HepG2 (cell line): ENCODE data around the gene SLC25A19. TPM values are rescaled to one million over a fixed set of nuclear protein-coding genes. Genes with fewer than 3 reads are reported as not detected.

Experiments used
- AGO1 ChIP-seq: fragments of 200-400 bp; formaldehyde crosslinking; IDR thresholded peaks from 2 replicates; pipeline ENCODE4 v1.6.1; 2017; ENCODE audit warnings: mild to moderate bottlenecking, low read depth, low read length, moderate library complexity; ENCODE audit not compliant: poor library complexity, severe bottlenecking
- CCDC6 ChIP-seq: sonication (generic); formaldehyde crosslinking; IDR thresholded peaks from 2 replicates; pipeline ENCODE4 v1.8.1; 2022; ENCODE audit warnings: mild to moderate bottlenecking, missing genetic modification reagents, moderate library complexity
- ELF3 ChIP-seq: IDR thresholded peaks from 2 replicates; pipeline ENCODE4 v1.6.1; 2016; ENCODE audit warnings: missing genetic modification reagents, missing compliant biosample characterization
- FIP1L1 ChIP-seq: fragments of 200-400 bp; formaldehyde crosslinking; IDR thresholded peaks from 2 replicates; pipeline ENCODE4 v1.6.1; 2018; ENCODE audit warnings: low read depth, mild to moderate bottlenecking, low read length, moderate library complexity, borderline replicate concordance; ENCODE audit not compliant: insufficient read depth
- HMG20A ChIP-seq: IDR thresholded peaks from 2 replicates; pipeline ENCODE4 v1.6.1; 2016; ENCODE audit warnings: borderline replicate concordance
- HNRNPL ChIP-seq: fragments of 200-400 bp; formaldehyde crosslinking; IDR thresholded peaks from 2 replicates; pipeline ENCODE4 v1.6.1; 2017; ENCODE audit warnings: mild to moderate bottlenecking, low read depth, low read length
- JUND ChIP-seq: sonication (generic); formaldehyde crosslinking; IDR thresholded peaks from 2 replicates; pipeline ENCODE4 v1.8.0; 2022; ENCODE audit warnings: mild to moderate bottlenecking, missing genetic modification reagents
- KAT7 ChIP-seq: IDR thresholded peaks from 2 replicates; pipeline ENCODE4 v1.6.1; 2018; ENCODE audit warnings: borderline replicate concordance, missing compliant biosample characterization
- KDM3A ChIP-seq: IDR thresholded peaks from 2 replicates; pipeline ENCODE4 v1.6.1; 2018; ENCODE audit warnings: low read depth, missing compliant biosample characterization
- MNT ChIP-seq: fragments of 450-650 bp; IDR thresholded peaks from 2 replicates; pipeline ENCODE4 v1.6.1; 2016
- MTA1 ChIP-seq: sonication (generic); formaldehyde crosslinking; IDR thresholded peaks from 2 replicates; pipeline ENCODE4 v1.4.0; 2020; ENCODE audit warnings: missing genetic modification reagents, mild to moderate bottlenecking, borderline replicate concordance
- NBN ChIP-seq: fragments of 450-650 bp; conservative IDR thresholded peaks from 2 replicates; pipeline ENCODE4 v1.6.1; 2017
- NFIB ChIP-seq: sonication (generic); formaldehyde crosslinking; IDR thresholded peaks from 2 replicates; pipeline ENCODE4 v1.9.0; 2021; ENCODE audit warnings: missing genetic modification reagents, mild to moderate bottlenecking, borderline replicate concordance
- NKX3-1 ChIP-seq: sonication (generic); formaldehyde crosslinking; IDR thresholded peaks from 2 replicates; pipeline ENCODE4 v1.5.0; 2020; ENCODE audit warnings: missing genetic modification reagents
- NONO ChIP-seq, 2 experiments: fragments of 450-650 bp in 1 of 2; sonication (generic) in 1 of 2; formaldehyde crosslinking in 1 of 2; IDR thresholded peaks in 1 of 2; conservative IDR thresholded peaks in 1 of 2; 2 replicates each; pipeline versions ENCODE4 v1.6.1 to v1.8.0; 2017 to 2022; ENCODE audit warnings: mild to moderate bottlenecking in 1 of 2, missing genetic modification reagents in 1 of 2, moderate library complexity in 1 of 2
- PAF1 ChIP-seq: IDR thresholded peaks from 2 replicates; pipeline ENCODE4 v1.6.1; 2016; ENCODE audit warnings: missing genetic modification reagents, missing compliant biosample characterization
- PAX8 ChIP-seq: sonication (generic); formaldehyde crosslinking; IDR thresholded peaks from 2 replicates; pipeline ENCODE4 v1.8.0; 2022; ENCODE audit warnings: mild to moderate bottlenecking, missing genetic modification reagents, borderline replicate concordance
- PTBP1 ChIP-seq: fragments of 200-400 bp; formaldehyde crosslinking; IDR thresholded peaks from 2 replicates; pipeline ENCODE4 v1.6.1; 2018; ENCODE audit warnings: low read length, low read depth; ENCODE audit not compliant: poor library complexity, severe bottlenecking
- SOX6 ChIP-seq, 2 experiments: fragments of 450-650 bp in 1 of 2; sonication (generic) in 1 of 2; formaldehyde crosslinking in 1 of 2; IDR thresholded peaks; 2 replicates each; pipeline versions ENCODE4 v1.4.0 to v1.6.1; 2017 to 2020; ENCODE audit warnings: antibody characterized with exemption in 1 of 2, mild to moderate bottlenecking in 1 of 2, missing genetic modification reagents in 1 of 2
- TAF15 ChIP-seq: fragments of 200-400 bp; formaldehyde crosslinking; IDR thresholded peaks from one replicate; pipeline ENCODE4 v1.6.1; 2018; ENCODE audit warnings: mild to moderate bottlenecking, low read depth, low read length; ENCODE audit not compliant: poor library complexity, severe bottlenecking
- TEAD2 ChIP-seq: sonication (generic); formaldehyde crosslinking; IDR thresholded peaks from 2 replicates; pipeline ENCODE4 v1.9.0; 2021; ENCODE audit warnings: missing genetic modification reagents
- YEATS2 ChIP-seq: sonication (generic); formaldehyde crosslinking; IDR thresholded peaks from 2 replicates; pipeline ENCODE4 v1.4.0; 2020; ENCODE audit warnings: missing genetic modification reagents, borderline replicate concordance
- ZBTB1 ChIP-seq: sonication (generic); formaldehyde crosslinking; IDR thresholded peaks from 2 replicates; pipeline ENCODE4 v1.4.0; 2020; ENCODE audit warnings: missing genetic modification reagents, borderline replicate concordance
- ZFP82 ChIP-seq: sonication (generic); formaldehyde crosslinking; IDR thresholded peaks from 2 replicates; pipeline ENCODE4 v1.5.1; 2020; ENCODE audit warnings: mild to moderate bottlenecking, missing genetic modification reagents, borderline replicate concordance
- ZNF121 ChIP-seq: sonication (generic); formaldehyde crosslinking; IDR thresholded peaks from 2 replicates; pipeline ENCODE4 v1.5.0; 2020; ENCODE audit warnings: mild to moderate bottlenecking, missing genetic modification reagents
- ZNF296 ChIP-seq: sonication (generic); formaldehyde crosslinking; conservative IDR thresholded peaks from 2 replicates; pipeline ENCODE4 v1.5.0; 2020; ENCODE audit warnings: mild to moderate bottlenecking, missing genetic modification reagents
- ZNF563 ChIP-seq: sonication (generic); formaldehyde crosslinking; IDR thresholded peaks from 2 replicates; pipeline ENCODE4 v1.8.0; 2022; ENCODE audit warnings: mild to moderate bottlenecking, moderate library complexity, missing genetic modification reagents
- ZNF720 ChIP-seq: sonication (generic); formaldehyde crosslinking; IDR thresholded peaks from 2 replicates; pipeline ENCODE4 v1.4.0; 2020; ENCODE audit warnings: missing genetic modification reagents
- polyA plus RNA-seq, 8 experiments: library from polyadenylated mRNA; depleted of rRNA in 3 of 8; stranded (reverse) in 7 of 8; unstranded in 1 of 8; fragments of >200 nt; fragmentation: Illumina TruSeq in 4 of 8; extraction: Trizol in 4 of 8; gene quantifications; 2 replicates each; pipeline versions ENCODE4 v1.2.1 to v1.2.3, GENCODE V29; 2011 to 2016; ENCODE audit warnings: low read depth in 4 of 8, missing spikeins in 1 of 8, mixed read lengths in 1 of 8; ENCODE audit not compliant: insufficient read depth in 1 of 8
- total RNA-seq, 5 experiments: library from RNA; depleted of rRNA; stranded (reverse); fragments of >200 nt; fragmentation: Illumina TruSeq; extraction: Trizol; gene quantifications; 2 replicates each; pipeline ENCODE4 v1.2.3, GENCODE V29; 2016; ENCODE audit warnings: low read depth in 1 of 5
- TF ChIP-seq, protein P1 (sequence below): sonication (generic); formaldehyde crosslinking; IDR thresholded peaks from 2 replicates; pipeline ENCODE4 v1.5.0; 2020; ENCODE audit warnings: missing genetic modification reagents, mild to moderate bottlenecking, borderline replicate concordance
- TF ChIP-seq, protein P2 (sequence below): sonication (generic); formaldehyde crosslinking; IDR thresholded peaks from 2 replicates; pipeline ENCODE4 v1.4.0; 2020; ENCODE audit warnings: missing genetic modification reagents, mild to moderate bottlenecking, borderline replicate concordance

The SLC25A19 gene
- total and polyA plus RNA-seq, 2 of the 13 experiments (the other 11 are each of a cell fraction or from before 2014, with no cell fraction given) = 24.4 to 41.4 TPM

- TF ChIP-seq HMG20A (no peak), AGO1 (no peak), PAF1 (CRISPR knock-in tag) (no peak), MNT (peak; percentile 82), NKX3-1 (CRISPR knock-in tag) (0 out of 2 replicates have a peak, but pooled peaks have one; percentile 59), NBN (no peak), MTA1 (CRISPR knock-in tag) (no peak), TEAD2 (no peak), ZBTB1 (CRISPR knock-in tag) (no peak), HNRNPL (peak; percentile 59; the same call in 1 of the 2 replicates), PAX8 (CRISPR knock-in tag) (no peak), SOX6 (IDR thresholded peaks at IDR 0.05) (no peak), SOX6 (CRISPR knock-in tag; IDR thresholded peaks at IDR 0.05) (no peak), ELF3 (CRISPR knock-in tag) (no peak), NONO (IDR thresholded peaks at IDR 0.05) (no peak), NONO (CRISPR knock-in tag; conservative IDR thresholded peaks at IDR 0.05) (no peak), ZNF720 (no peak), FIP1L1 (0 out of 2 replicates have a peak, but pooled peaks have one; percentile 46), NFIB (no peak), TAF15 (no peak), PTBP1 (no peak), ZFP82 (CRISPR knock-in tag) (0 out of 2 replicates have a peak, but pooled peaks have one; percentile 38), ZNF563 (CRISPR knock-in tag) (peak; percentile 16; the same call in 1 of the 2 replicates), CCDC6 (CRISPR knock-in tag) (no peak), JUND (CRISPR knock-in tag) (no peak), KDM3A (no peak), ZNF296 (CRISPR knock-in tag) (peak; percentile 79; the same call in 1 of the 2 replicates), YEATS2 (CRISPR knock-in tag) (no peak), KAT7 (CRISPR knock-in tag) (no peak), ZNF121 (CRISPR knock-in tag) (no peak)
- TF ChIP-seq, protein P1, sequence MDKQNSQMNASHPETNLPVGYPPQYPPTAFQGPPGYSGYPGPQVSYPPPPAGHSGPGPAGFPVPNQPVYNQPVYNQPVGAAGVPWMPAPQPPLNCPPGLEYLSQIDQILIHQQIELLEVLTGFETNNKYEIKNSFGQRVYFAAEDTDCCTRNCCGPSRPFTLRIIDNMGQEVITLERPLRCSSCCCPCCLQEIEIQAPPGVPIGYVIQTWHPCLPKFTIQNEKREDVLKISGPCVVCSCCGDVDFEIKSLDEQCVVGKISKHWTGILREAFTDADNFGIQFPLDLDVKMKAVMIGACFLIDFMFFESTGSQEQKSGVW (CRISPR knock-in tag) = no peak
- TF ChIP-seq, protein P2, sequence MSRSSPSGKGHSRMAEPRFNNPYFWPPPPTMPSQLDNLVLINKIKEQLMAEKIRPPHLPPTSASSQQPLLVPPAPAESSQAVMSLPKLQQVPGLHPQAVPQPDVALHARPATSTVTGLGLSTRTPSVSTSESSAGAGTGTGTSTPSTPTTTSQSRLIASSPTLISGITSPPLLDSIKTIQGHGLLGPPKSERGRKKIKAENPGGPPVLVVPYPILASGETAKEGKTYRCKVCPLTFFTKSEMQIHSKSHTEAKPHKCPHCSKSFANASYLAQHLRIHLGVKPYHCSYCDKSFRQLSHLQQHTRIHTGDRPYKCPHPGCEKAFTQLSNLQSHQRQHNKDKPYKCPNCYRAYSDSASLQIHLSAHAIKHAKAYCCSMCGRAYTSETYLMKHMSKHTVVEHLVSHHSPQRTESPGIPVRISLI (CRISPR knock-in tag) = peak; percentile 48; the same call in 1 of the 2 replicates
These were observed 491 bp downstream of the SLC25A19 start (continued) for GRCh38 chr17:75288770-75289114.
